Measurements from ENCODE around the gene CCNL2. TPM values are rescaled to one million over a fixed set of nuclear protein-coding genes. Genes with fewer than 3 reads are reported as not detected.

The CCNL2 gene
- total RNA-seq, 1 donor from 2014 or later, result 319 TPM

DNA sequence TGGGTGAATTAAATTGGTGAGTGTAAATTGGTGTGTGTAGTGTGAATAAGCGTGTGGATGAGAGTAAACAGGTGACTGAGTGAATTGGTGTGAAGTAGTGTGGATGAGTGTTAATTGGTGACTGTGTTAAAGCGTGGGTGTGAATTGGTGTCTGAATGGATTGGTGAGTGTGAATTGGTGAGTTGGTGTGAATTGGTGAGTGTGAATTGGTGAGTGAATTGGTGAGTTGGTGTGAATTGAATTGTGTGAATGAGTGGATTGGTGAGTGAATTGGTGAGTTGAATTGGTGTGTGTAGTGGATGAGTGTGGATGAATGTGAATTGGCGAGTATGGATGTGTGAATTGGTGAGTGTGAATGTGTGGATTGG is 32.5 kb downstream of the CCNL2 start:
- Histone ChIP-seq H3K27ac (no peak overlapping the region), H3K9me3 (no peaks in the 10 kb centered on the region), H3K4me3 (no peak overlapping the region), H3K27me3 (no peaks in the 10 kb centered on the region), H3K4me1 (peaks cover 14% of the 10 kb centered on the region), H3K36me3 (no peaks in the 10 kb centered on the region)
- intact Hi-C loops (cut with DNase I), result no loop called here
- DNase-seq (ENCODE audit: extremely low spot score in 2 of 2), result no peak
- TF ChIP-seq POLR2AphosphoS5 (IDR thresholded peaks at IDR 0.05; ENCODE audit: insufficient read depth in 1 of 2, low read depth in 1 of 2) (no peak), POLR2A (IDR thresholded peaks at IDR 0.05) (no peak)
- TF ChIP-seq, protein P1, sequence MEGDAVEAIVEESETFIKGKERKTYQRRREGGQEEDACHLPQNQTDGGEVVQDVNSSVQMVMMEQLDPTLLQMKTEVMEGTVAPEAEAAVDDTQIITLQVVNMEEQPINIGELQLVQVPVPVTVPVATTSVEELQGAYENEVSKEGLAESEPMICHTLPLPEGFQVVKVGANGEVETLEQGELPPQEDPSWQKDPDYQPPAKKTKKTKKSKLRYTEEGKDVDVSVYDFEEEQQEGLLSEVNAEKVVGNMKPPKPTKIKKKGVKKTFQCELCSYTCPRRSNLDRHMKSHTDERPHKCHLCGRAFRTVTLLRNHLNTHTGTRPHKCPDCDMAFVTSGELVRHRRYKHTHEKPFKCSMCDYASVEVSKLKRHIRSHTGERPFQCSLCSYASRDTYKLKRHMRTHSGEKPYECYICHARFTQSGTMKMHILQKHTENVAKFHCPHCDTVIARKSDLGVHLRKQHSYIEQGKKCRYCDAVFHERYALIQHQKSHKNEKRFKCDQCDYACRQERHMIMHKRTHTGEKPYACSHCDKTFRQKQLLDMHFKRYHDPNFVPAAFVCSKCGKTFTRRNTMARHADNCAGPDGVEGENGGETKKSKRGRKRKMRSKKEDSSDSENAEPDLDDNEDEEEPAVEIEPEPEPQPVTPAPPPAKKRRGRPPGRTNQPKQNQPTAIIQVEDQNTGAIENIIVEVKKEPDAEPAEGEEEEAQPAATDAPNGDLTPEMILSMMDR (IDR thresholded peaks at IDR 0.05), result no peak

DNA sequence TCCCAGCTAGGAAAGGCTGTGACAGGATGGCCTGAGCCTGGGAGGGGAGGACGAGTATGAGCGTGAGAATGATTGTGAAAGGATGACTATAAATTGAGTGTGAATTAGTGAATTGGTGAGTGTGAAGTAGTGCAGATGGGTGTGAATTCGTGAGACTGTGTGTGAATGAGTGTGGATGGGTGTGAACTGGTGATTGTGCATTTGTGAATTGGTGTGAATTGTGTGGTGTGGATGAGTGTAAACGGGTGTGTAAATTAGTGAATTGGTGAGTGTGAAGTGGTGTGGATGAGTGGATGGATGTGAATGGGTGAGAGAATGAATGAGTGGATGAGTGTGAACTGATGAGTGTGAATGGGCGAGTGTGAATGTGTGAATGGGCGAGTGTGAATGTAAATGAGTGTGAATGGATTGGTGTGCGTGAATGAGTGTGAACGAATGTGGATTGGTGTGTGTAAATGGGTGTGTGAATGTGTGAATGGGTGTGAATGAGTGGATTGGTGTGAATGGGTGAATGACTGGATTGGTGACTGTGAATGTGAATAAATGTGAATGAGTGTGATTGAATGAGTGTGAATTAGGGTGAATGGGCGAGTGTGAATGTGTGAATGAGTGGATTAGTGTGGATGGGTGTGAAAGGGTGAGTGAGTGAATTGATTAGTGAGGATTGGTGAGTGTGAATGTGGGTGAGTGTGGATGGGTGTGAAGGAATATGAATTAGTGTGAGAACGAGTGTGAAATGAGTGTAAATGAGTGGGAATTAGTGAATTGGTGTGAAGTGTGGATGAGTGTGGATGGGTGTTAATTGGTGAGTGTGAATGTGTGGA is 33.0 kb downstream of the CCNL2 start:
- H3K27me3 ChIP-seq, result no peaks in the 10 kb centered on the region
- DNase-seq (ENCODE audit: extremely low spot score in 2 of 2), result no peak
- intact Hi-C loops (cut with DNase I), result no loop called here
- H3K9me3 ChIP-seq, result no peaks in the 10 kb centered on the region
- no peak overlapping the region for H3K27ac ChIP-seq
- TF ChIP-seq, protein P1 (IDR thresholded peaks at IDR 0.05), result no peak
- no peak for TF ChIP-seq POLR2AphosphoS5 (IDR thresholded peaks at IDR 0.05; ENCODE audit: insufficient read depth in 1 of 2, low read depth in 1 of 2)
- TF ChIP-seq POLR2A (IDR thresholded peaks at IDR 0.05), result no peak
- H3K4me1 ChIP-seq, result peaks cover 15% of the 10 kb centered on the region
- no peak overlapping the region for H3K4me3 ChIP-seq
- no peaks in the 10 kb centered on the region for H3K36me3 ChIP-seq

DNA sequence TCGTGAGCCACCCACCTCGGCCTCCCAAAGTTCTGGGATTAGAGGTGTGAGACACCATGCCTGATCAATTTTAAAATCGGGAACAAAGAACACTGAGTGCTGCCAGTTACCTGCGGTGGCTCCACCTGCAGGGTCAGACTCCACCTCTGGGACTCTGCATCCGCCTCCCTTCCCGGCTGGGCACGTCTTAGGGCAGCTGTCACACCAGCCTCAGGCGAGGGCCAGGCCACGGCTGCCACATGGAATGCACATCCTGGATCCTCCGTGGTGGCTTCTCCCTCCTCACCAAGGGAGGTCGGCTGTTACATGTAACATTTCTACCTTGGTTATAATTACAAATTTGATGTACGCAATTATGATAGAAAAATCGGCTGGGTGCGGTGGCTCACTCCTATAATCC is 34.9 kb downstream of the CCNL2 start:
- no peak overlapping the region for H3K27ac ChIP-seq
- no peak for DNase-seq (ENCODE audit: extremely low spot score in 2 of 2)
- TF ChIP-seq, protein P1 (IDR thresholded peaks at IDR 0.05), result no peak
- TF ChIP-seq POLR2AphosphoS5 (IDR thresholded peaks at IDR 0.05; ENCODE audit: insufficient read depth in 1 of 2, low read depth in 1 of 2) (no peak), POLR2A (IDR thresholded peaks at IDR 0.05) (no peak)
- H3K36me3 ChIP-seq, result no peaks in the 10 kb centered on the region
- no peaks in the 10 kb centered on the region for H3K27me3 ChIP-seq
- intact Hi-C loops (cut with DNase I), result no loop called here
- peaks cover 33% of the 10 kb centered on the region for H3K4me1 ChIP-seq
- no peaks in the 10 kb centered on the region for H3K9me3 ChIP-seq
- no peak overlapping the region for H3K4me3 ChIP-seq

DNA sequence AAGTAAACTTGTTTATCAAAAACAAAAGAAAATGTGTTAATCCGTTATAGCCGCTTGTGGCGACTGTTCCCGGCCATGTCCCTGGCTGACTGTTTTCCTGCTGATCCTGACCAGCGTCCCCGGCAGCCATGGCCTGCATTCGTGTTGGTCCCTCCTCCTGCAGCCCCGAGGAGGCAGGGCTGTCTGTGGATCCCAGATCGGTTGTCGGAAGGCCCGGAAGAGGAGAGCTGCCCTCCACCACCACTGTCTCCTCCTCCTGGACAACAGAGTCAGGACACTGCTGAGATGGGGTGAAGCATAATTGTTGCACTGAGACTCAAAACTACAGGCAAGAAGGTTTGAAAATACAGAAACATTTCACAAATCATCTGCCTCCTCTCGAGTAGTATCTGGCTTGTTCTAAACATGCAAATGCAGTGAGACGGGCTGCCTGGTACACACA is 37.1 kb downstream of the CCNL2 start:
- Histone ChIP-seq H3K4me3 (no peak overlapping the region), H3K36me3 (no peaks in the 10 kb centered on the region)
- intact Hi-C loops (cut with DNase I), result no loop called here

More for the DNA sequence above, 37.1 kb downstream of the CCNL2 start:
- no peak for DNase-seq (ENCODE audit: extremely low spot score in 2 of 2)
- Histone ChIP-seq H3K9me3 (no peaks in the 10 kb centered on the region), H3K27me3 (no peaks in the 10 kb centered on the region), H3K4me1 (peaks cover 53% of the 10 kb centered on the region), H3K27ac (peak overlapping the region; percentile 92)
- no peak for TF ChIP-seq POLR2A (IDR thresholded peaks at IDR 0.05)
- TF ChIP-seq POLR2AphosphoS5 (IDR thresholded peaks at IDR 0.05; ENCODE audit: insufficient read depth in 1 of 2, low read depth in 1 of 2), result peak in 1 of 2 donors; percentile 34
- TF ChIP-seq, protein P1 (IDR thresholded peaks at IDR 0.05), result no peak

All from vagina (tissue), 2 donors.